NCI-H82 (cell line): ENCODE results near the gene SLC24A4.
A peak's percentile ranks its signal among the peaks of the same experiment; 100 is the strongest.

Experiments
- DNase-seq: peaks from one replicate; lab custom pipeline; 2025; lab: John Stamatoyannopoulos, UW

SLC24A4 gene

GRCh38 chr14:92500491-92500941 is 177.6 kb downstream of the SLC24A4 start:
- no peak for DNase-seq

DNA sequence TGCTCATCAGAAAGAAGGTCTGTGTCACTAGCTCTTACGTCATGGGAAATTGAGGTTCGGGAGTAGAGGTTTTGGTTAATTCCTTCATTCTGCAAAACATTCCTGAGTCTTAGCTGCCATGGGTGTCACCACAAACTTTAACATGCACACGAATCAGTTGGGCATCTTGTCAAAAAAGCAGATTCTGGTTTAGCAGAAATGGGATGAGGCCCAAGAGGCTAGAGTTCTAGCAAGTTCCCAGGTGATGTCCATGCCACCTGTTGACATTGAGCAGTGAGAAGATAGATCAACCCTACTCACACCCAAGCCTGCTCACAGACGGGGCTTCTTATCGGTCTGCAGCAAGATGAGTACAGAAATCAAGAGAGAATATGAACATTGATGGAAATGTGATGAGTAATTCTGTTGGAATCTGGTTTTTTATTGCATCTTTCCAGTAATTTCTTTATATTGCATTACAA is 179.0 kb downstream of the SLC24A4 start:
- no peak for DNase-seq

DNA sequence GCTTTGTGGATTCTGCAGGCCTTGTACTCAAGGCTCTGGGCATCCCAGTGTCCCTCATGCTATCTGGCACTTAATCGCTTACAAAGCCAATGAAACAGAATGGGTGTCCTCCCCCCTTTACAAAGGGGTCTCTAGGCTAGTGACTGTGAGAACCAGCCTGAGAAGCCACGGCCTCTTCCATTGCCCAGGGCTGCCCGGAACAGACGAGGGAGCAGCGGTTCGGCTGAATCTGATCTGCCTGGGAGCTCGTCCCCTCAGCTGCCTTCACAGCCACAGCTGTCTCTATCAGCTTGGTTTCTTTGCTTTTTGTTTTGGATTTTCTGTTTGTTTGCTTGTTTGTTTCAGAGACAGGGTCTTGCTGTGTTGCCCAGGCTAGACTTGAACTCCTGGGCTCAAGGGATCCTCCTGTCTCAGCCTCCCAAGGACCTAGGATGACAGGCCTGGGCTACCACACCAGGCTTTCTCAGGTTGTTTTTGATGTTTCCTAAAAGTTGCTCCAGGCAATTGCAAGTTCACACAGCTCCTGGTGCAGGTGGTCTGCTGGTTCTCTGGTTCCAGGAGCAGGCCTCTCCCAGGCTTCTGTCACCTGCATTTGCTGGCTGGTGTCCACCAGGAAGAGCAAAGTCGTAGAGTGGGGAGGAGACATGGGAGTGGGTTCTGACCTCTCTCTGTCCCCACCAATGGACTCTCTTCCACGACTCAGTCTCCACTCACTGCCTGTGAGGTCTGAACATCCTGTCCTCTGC is 179.7 kb downstream of the SLC24A4 start:
- DNase-seq = no peak

DNA sequence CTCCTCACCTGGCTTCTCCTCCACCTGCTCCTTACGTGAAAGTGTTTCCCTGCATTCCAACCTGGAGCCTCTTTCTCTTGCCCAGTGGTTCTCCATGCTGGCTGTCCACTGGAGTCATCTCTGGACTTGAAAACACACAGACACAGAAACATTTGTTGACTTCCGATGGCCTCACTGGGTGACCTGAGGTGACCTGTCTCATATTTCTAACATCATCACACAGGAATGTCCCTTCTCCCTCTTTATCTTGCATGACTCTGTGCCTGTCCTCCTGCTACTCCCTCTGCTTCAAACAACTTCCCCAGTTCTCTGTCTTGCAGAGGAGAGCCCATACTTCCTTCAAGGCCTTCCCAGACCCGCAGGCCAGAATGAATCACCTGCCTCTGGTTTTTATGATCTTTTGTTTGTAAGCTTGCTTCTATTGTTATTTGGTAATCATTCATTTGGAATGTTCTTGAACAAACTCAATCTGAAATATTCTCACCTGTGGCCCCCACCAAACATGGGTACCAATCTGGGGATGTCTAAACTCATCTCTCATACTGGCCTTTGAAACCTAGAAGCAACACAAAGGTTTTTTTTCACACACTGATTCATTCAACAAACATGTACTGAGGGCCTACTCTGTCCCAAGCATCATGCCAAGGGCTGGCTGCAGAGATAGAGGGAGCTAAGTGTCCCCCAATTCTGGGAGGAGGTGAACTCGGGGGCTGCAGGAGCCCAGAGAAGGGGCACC is 181.0 kb downstream of the SLC24A4 start:
- DNase-seq = no peak

- no peak for DNase-seq
Measured at GRCh38 chr14:92505826-92506225, 182.9 kb downstream of the SLC24A4 start.

DNA sequence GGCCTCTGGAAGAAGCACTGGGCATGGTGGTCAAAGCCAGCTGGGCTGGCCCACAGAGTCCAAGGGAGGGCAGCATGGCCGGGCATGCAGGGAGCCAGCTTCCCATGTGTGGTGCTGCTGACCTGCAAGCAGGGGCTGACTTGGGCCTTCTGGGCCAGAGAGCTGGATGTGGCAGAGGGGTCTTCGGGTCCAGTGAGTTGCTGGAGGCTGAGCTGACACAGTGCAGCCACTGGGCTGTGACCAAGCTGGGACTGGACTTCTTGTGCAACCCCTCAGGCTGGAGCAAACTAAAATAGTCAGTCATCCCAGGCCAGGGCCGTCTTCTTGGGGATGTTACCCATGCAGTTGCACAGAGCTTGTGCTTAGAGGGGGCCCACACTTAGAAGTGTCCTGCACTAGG is 183.3 kb downstream of the SLC24A4 start:
- no peak for DNase-seq

DNA sequence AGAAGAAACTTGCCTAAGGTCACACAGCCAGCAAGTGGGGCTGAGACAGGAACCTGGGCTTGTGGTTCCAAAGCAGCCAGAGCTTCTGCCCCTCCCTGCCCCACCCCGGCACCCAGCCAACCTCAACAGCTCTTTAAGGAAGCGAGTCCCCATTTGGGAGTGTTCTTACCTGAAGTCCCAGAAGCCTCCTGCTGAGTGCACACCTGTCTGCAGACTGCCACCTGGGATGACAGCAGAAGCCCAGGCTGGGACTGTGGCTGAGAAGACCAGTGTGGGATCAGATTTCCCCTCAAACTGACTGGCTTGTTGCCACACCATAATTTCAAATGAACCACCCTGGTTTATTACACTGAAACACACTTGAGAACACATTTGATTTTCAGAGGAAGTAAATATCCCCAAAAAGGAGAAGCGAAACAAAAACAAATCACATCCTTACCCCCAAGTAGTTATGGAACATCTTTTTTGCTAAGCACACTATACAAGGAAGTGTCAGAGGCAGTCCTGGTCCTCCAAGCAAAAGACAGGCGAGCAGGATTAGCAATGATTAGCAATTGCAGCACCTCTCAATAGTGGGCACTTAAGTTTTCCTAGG is 184.3 kb downstream of the SLC24A4 start:
- DNase-seq = no peak

DNA sequence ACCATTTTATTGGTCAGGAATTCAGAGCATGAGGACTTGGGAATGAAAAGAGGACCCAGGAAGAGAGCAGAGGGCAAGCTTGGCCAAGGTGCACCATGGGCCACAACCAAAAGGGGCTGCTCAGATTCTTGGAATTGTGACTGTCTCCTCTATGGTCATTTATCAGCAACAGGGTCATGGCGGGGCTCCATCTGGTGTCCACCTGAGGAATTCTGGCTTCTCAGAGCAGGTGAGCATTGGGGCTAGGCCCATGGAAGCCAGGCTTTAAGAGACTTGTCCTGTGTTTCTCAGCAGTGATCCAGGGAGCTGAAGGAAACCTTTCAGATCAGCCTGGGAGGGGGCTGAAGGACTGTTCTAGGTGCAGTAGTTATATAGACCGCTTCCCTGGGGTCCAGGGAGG is 188.0 kb downstream of the SLC24A4 start:
- DNase-seq = peak; percentile 15

DNA sequence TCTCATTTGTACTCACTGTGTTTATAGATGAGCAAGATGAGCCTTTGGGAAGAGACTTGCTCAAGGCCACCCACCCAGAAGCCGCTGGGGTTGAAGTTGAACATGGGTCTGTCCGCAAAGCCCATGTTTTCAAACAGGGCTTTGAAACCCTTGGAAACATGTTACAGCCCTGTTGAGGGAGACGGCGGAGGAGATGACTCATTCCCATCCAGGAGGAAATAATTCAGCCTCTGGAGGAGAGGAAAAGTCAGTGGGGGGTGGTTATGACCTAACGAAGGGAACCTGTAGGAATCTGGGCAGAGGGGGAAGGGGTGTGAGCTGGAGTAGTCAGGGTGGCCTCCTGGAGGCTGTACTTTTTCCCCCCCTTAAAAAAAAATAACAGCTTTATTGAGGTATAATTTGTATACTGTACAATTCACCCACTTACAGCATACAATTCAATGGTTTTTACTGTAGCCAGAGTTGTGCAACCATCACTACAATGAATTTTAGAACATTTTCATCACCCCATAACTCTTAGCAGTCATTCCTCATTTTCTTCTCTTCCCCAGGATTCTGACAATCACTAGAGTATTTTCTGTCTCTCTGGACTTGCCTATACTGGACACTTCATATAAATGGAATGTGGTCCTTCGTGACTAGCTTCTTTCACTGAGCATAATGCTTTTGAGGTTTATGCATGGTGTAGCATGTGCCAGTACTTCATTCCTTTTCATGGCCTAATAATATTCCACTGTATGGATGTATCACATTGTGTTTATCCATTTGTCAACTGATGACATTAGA is 188.7 kb downstream of the SLC24A4 start:
- DNase-seq = no peak

DNA sequence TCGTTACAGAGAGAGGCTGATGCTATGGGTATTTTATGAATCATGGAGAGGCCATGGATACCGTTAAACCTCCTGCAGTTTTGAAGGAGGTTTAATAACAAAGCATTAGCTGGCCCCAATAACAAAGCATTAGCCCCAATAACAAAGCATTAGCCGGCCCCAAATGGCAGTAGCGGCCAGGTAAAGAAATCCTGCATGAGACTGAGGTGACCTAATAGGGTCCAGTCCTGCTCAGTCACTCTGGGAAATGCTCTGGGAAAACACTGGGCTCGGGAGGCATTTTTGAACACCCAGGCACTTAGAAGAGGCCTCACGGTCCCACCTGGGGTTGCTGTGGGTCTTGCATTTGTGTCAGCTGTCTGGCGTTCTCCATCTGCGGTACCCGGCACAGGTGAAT is 189.8 kb downstream of the SLC24A4 start:
- DNase-seq = no peak

DNA sequence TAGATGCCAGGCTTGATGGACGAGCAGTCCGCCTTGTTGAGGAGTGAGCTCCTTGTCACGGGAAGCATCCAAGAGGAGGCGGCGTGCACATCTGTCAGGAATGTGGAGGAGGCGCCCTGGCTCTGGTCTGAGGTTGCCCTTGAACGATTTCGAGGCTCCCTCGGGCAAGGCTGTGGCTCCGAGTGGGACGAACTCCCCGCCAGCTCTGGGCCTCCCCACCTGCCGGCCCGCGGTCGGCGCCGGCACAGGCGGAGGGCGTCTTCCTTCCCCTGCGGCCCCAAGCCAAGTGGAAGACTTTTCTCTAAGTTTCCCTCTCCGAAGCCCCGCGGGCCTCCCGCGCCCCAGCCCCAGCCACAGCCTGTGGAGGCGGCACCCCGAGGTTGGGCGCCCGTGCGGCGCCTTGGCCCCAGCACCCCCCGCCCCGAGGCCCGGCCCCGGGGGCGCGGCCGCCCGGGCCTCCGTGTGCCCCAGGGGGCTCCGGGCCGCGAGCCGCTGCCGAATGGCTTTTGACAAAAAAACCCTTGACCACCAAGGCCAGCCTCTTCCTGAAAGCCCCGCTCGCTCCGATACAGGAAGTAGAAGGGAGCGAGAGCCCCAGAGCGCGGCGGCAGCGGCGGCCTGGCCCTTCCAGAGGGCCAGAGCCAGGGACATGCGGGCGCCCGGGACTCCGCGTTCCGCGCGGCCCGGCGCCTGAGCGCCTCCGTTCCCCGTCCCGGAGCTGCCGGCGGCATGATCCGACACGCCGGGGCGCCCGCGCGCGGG is 190.4 kb downstream of the SLC24A4 start, which contains the start of gene RIN3:
TSS of gene RIN3 (plus strand) at position 578 of the 762 bp plus-strand sequence. CDS start at position 730, 152 bp downstream.
- DNase-seq = no peak

- DNase-seq = no peak
Measured at GRCh38 chr14:92513966-92514843, 191.2 kb downstream of the SLC24A4 start.

DNA sequence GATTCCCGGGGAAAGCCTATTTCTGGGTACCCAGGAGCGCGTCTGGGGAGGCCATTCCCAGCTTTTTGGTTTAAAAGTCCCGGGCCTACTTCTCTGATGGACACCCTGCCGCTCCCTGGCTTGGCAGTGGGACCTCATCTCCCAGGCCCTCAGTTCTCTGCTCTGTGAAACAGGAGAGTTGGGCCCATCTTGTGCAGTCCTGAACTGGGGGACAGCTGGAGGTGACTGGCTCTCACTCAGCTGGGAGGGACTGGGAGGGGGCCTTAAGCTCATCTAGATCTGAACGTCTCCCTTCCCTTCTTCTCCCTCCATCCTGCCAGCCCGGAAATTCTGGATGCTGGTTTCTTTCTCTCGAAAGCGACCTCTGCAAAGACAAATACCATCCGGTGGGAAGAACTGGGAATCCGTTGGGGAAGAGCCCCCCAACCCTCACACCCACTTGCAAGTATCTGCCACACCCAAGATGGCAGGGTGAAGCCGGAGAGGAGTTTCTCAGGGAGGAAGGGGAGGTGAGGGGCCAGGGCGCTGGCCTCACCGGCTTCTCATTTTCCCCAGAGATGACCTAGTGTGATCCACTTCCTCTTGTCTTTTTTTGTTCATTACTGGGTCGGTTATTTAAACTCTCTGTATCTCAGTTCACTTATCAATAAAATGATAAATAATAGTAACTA is 192.0 kb downstream of the SLC24A4 start:
- no peak for DNase-seq

DNA sequence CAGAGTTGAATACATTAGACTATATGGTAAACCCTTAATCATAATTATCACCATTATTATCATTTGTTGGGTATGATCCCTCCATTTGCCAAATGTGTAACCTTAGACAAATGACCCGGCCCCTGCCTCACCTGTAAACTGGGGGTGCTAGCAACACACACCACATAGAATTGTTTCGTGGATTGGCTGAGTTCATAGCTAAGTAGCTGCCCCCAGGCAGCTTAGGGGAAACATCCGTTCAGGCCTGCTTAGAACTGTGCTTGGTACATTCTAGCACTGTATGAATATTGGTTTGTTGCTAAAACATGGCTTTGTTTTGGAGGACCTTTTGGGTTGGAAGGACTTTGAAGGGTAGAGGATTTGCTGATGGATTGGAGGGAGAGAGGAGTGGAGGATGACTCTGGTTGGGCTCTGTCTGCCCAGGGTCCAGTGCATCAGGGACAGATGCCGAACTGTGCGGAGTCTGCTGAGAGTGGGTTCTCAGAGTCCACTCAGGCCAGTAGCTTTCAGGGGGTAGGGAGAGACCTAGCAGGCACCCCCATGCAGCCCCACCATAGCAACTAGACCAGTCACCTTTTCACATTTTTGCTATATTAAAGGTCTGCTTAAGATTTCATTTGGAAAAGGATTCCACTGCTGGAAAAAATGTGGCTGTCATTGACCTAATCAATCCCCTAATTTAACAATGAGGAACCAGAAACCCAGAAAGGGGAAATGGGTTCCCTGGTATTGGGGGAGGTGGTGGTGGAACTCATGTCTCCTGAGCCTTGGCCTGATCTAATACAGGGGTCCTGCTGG is 192.8 kb downstream of the SLC24A4 start:
- no peak for DNase-seq

GRCh38 chr14:92516344-92516965 is 193.5 kb downstream of the SLC24A4 start:
- no peak for DNase-seq

- peak; percentile 27 for DNase-seq
Measured at GRCh38 chr14:92516966-92517506, 194.1 kb downstream of the SLC24A4 start.

- no peak for DNase-seq
Measured at GRCh38 chr14:92517761-92518160, 194.8 kb downstream of the SLC24A4 start.
